Ectodermal cell (in vitro differentiated cells): ENCODE measurements around the gene DOCK4.

Experiments used
- H3K27ac ChIP-seq: 2 replicates; pipeline ENCODE4 v1.7.0; 2013; ENCODE audit warnings: mild to moderate bottlenecking, low read depth, low read length; ENCODE audit not compliant: insufficient read depth, poor library complexity, severe bottlenecking
- H3K27me3 ChIP-seq: 2 replicates; pipeline ENCODE4 v1.7.0; 2013; ENCODE audit warnings: mild to moderate bottlenecking, low read length; ENCODE audit not compliant: insufficient read depth, control insufficient read depth, poor library complexity, severe bottlenecking
- H3K36me3 ChIP-seq: one replicate; pipeline ENCODE4 v1.7.0; 2013; ENCODE audit warnings: low read length; ENCODE audit not compliant: control insufficient read depth, insufficient read depth
- H3K4me1 ChIP-seq: one replicate; pipeline ENCODE4 v1.7.0; 2013; ENCODE audit warnings: low read length; ENCODE audit not compliant: control insufficient read depth, insufficient read depth
- H3K4me3 ChIP-seq: 2 replicates; pipeline ENCODE4 v1.7.0; 2013; ENCODE audit warnings: low read depth, low read length, control low read depth; ENCODE audit not compliant: insufficient read depth
- H3K9me3 ChIP-seq: 2 replicates; pipeline ENCODE4 v1.7.0; 2013; ENCODE audit warnings: mild to moderate bottlenecking, low read length, moderate library complexity; ENCODE audit not compliant: control insufficient read depth
- WGBS, 2 experiments: methylation state at CpG; one replicate each; pipeline ENCODE4 v1.1.7; 2013; ENCODE audit warnings: missing lambda C conversion rate in 2 of 2; 5-methylcytosine and 5-hydroxymethylcytosine counted together

Gene DOCK4

GRCh38 chr7:112205343-112206237 is 609 bp downstream of the DOCK4 start:
- peak overlapping the region; percentile 88 for H3K27ac ChIP-seq
- WGBS, 2 experiments, result 0% methylated on average over 66 to 69 of the region's 69 CpGs
- H3K4me1 ChIP-seq, result peaks cover 7% of the 10 kb centered on the region
- no peaks in the 10 kb centered on the region for H3K27me3 ChIP-seq
- peak overlapping the region; percentile 98 for H3K4me3 ChIP-seq
- no peaks in the 10 kb centered on the region for H3K36me3 ChIP-seq
- H3K9me3 ChIP-seq, result no peaks in the 10 kb centered on the region

GRCh38 chr7:112204499-112205342 is 1.5 kb downstream of the DOCK4 start:
- H3K9me3 ChIP-seq, result no peaks in the 10 kb centered on the region
- no peaks in the 10 kb centered on the region for H3K36me3 ChIP-seq
- H3K27me3 ChIP-seq, result no peaks in the 10 kb centered on the region
- peak overlapping the region; percentile 98 for H3K4me3 ChIP-seq
- H3K4me1 ChIP-seq, result peaks cover 7% of the 10 kb centered on the region
- 0 to 1% methylated on average over 10 to 14 of the region's 14 CpGs for WGBS, 2 experiments
- no peak overlapping the region for H3K27ac ChIP-seq

- H3K4me3 ChIP-seq, result no peak overlapping the region
- H3K36me3 ChIP-seq, result no peaks in the 10 kb centered on the region
- H3K9me3 ChIP-seq, result no peaks in the 10 kb centered on the region
- H3K4me1 ChIP-seq, result peaks cover 7% of the 10 kb centered on the region
- no peaks in the 10 kb centered on the region for H3K27me3 ChIP-seq
- WGBS, 2 experiments, result 50% methylated on average over 2 of the region's 4 CpGs; no CpG with 5 or more reads in 1 of the 2 experiments
- no peak overlapping the region for H3K27ac ChIP-seq
Observed at GRCh38 chr7:112203365-112203739, 2.8 kb downstream of the DOCK4 start.

GRCh38 chr7:112202816-112203215 is 3.4 kb downstream of the DOCK4 start:
- no peaks in the 10 kb centered on the region for H3K9me3 ChIP-seq
- H3K4me3 ChIP-seq, result no peak overlapping the region
- H3K27me3 ChIP-seq, result no peaks in the 10 kb centered on the region
- H3K36me3 ChIP-seq, result no peaks in the 10 kb centered on the region
- WGBS, 2 experiments, result 81 to 89% methylated on average over 2 of the region's 2 CpGs
- no peak overlapping the region for H3K27ac ChIP-seq
- peaks cover 7% of the 10 kb centered on the region for H3K4me1 ChIP-seq

- no peak overlapping the region for H3K4me3 ChIP-seq
- no peaks in the 10 kb centered on the region for H3K36me3 ChIP-seq
- H3K9me3 ChIP-seq, result no peaks in the 10 kb centered on the region
Observed at GRCh38 chr7:112201839-112202238, 4.4 kb downstream of the DOCK4 start.

GRCh38 chr7:112201411-112201810 is 4.8 kb downstream of the DOCK4 start:
- WGBS, 2 experiments, result 96% methylated on average over 4 to 6 of the region's 6 CpGs
- no peak overlapping the region for H3K27ac ChIP-seq
- H3K36me3 ChIP-seq, result no peaks in the 10 kb centered on the region
- no peaks in the 10 kb centered on the region for H3K9me3 ChIP-seq
- no peaks in the 10 kb centered on the region for H3K27me3 ChIP-seq
- H3K4me1 ChIP-seq, result peaks cover 7% of the 10 kb centered on the region
- H3K4me3 ChIP-seq, result no peak overlapping the region

More at GRCh38 chr7:112201839-112202238, 4.4 kb downstream of the DOCK4 start:
- Histone ChIP-seq H3K4me1 (peaks cover 7% of the 10 kb centered on the region), H3K27ac (no peak overlapping the region), H3K27me3 (no peaks in the 10 kb centered on the region)

DNA sequence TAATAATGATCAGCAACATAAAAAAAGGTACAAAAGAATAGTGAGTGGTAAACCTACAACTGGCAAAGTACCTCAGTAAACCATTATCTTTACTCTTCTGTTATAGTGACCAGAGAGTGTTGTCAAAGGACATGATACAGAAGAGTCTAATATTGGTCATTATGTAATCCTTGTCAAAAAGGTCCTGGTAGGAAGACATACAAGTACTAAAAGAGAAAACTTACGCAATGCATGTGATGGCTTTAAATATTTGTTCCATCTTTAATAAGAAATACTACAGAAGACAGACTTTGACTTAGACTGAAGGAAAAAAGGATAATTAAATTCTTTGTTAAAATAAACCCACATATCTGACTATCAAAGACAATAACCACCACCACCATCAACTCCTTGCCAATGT is 6.5 kb downstream of the DOCK4 start:
- H3K36me3 ChIP-seq, result no peaks in the 10 kb centered on the region
- H3K27ac ChIP-seq, result no peak overlapping the region
- no peak overlapping the region for H3K4me3 ChIP-seq
- no peaks in the 10 kb centered on the region for H3K27me3 ChIP-seq
- H3K9me3 ChIP-seq, result no peaks in the 10 kb centered on the region
- 100% methylated on average over 1 of the region's 1 CpG; no CpG with 5 or more reads in 1 of the 2 experiments for WGBS, 2 experiments
- peaks cover 7% of the 10 kb centered on the region for H3K4me1 ChIP-seq

DNA sequence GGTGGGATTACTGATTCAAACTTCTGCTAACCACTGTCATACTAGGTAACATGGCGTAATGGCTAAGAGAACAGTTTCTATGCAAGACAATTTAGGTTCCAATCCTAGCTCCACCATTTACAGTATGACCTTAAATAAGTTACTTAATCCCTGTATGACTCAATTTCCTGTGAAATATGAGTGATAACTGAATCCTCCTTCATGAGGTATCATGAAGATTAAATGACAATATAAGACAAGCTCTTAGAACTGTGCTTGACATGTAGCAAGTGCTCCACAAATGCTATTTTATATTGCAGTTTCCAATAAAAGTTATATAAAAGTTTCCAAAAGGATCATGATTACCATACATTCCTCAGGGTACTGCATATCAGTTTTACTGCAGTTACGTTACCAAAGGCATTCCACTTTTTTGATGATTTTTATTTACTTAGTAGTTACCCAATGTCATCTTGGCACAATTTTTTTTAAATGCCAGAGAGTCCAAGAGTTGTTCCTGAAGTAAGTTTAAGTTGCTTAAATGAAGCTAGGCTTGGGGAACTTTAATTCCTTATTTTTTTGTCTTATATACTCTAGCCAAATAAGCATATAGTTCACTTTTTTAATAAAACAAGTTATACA is 7.1 kb downstream of the DOCK4 start:
- Histone ChIP-seq H3K4me1 (peaks cover 7% of the 10 kb centered on the region), H3K27me3 (no peaks in the 10 kb centered on the region), H3K27ac (no peak overlapping the region), H3K36me3 (no peaks in the 10 kb centered on the region), H3K4me3 (no peak overlapping the region), H3K9me3 (no peaks in the 10 kb centered on the region)
- 88 to 89% methylated on average over 2 of the region's 2 CpGs for WGBS, 2 experiments

DNA sequence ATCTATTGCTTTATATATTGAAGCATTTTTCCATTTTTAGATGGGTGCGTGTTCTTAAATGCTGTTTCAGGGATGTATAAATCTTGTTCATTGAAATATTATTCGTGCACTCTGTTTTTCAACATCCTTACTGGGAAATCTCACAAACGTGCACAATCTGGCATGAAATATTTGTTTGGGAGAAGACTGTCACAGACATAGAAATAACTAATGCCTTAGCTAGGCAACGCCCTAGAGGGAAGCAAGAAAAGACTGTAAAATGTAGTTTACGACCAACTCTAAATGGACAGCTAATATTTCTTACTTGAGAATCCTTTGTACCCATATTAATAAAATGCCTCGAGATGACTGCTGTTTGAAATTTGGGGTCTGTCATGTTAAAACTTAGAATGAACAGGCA is 8.9 kb downstream of the DOCK4 start:
- whole genome bisulfite sequencing, 2 experiments, result 93 to 95% methylated on average over 3 to 6 of the region's 6 CpGs
- H3K27me3 ChIP-seq, result no peaks in the 10 kb centered on the region
- H3K4me1 ChIP-seq, result no peaks in the 10 kb centered on the region
- H3K36me3 ChIP-seq, result no peaks in the 10 kb centered on the region
- H3K27ac ChIP-seq, result no peak overlapping the region
- no peak overlapping the region for H3K4me3 ChIP-seq
- H3K9me3 ChIP-seq, result no peaks in the 10 kb centered on the region

DNA sequence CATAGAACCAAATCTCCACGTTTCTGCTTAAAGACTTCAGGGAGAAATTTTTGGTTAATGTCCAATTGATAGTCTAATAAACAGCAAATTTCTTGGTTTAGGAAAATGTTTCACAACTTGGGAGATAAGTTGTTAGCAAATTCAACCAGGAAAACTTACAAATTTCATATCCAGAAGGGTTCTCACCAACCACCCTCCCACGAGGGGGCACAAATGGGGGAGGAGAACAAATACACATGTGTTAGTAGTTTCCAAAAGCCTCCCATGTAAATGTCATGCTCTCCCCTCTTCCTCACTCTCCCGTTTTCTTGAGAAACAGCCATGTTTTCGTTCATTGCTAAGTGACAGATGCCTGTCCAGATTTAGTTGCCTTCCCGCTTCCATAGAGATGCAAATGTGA is 10.5 kb downstream of the DOCK4 start:
- no peaks in the 10 kb centered on the region for H3K9me3 ChIP-seq
- H3K27ac ChIP-seq, result no peak overlapping the region
- H3K36me3 ChIP-seq, result no peaks in the 10 kb centered on the region
- H3K4me3 ChIP-seq, result no peak overlapping the region
- WGBS, 2 experiments, result 90 to 91% methylated on average over 4 to 5 of the region's 5 CpGs
- no peaks in the 10 kb centered on the region for H3K27me3 ChIP-seq
- H3K4me1 ChIP-seq, result no peaks in the 10 kb centered on the region
